GM23338 (cell line): ENCODE results near the gene ABCC1.

ENCODE experiments used
- CREB1 ChIP-seq: fragments of 250-450 bp; sonication (Bioruptor Pico); IDR thresholded peaks from 2 replicates; pipeline ENCODE4 v1.5.0; 2020; ENCODE audit warnings: low read depth, mild to moderate bottlenecking, moderate library complexity
- TF ChIP-seq, protein P1 (sequence below), 2 experiments: fragments of 200-600 bp in 1 of 2; sonication (generic) in 1 of 2; conservative IDR thresholded peaks; 2 replicates each; pipeline versions ENCODE4 v1.5.1 to v1.6.1; 2016 to 2017; ENCODE audit warnings: antibody characterized with exemption in 2 of 2, low read depth in 2 of 2, mild to moderate bottlenecking in 2 of 2, moderate library complexity in 1 of 2

DNA sequence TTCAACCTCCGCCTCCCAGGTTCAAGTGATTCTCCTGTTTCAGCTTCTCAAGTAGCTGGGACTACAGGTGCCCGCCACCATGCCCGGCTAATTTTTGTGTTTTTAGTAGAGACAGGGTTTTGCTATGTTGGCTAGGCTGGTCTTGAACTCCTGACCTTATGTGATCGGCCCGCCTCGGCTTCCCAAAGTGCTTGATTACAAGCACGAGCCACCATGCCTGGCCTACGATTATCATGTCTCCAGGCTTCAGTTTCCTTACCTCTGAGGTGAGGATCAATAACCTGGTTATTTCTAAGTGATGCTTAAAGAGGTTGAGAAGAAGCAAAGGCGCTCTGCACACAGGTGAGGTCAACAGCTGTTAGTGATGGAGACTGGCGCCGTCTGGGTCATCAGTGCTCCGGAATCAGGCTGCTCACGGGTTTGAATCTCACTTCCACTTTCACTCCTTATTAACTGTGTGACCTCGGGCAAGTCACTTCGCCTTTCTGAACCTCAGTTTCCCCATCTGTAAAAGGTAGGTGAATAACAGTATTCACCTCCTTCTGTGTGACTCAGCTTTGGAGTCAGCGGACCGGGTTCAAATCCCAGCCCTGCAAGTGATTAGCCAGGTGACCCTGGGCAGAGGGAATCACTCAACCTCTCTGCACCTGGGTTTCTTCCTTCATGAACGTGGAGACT lies 745 bp upstream of the ABCC1 start:
- TF ChIP-seq, protein P1, sequence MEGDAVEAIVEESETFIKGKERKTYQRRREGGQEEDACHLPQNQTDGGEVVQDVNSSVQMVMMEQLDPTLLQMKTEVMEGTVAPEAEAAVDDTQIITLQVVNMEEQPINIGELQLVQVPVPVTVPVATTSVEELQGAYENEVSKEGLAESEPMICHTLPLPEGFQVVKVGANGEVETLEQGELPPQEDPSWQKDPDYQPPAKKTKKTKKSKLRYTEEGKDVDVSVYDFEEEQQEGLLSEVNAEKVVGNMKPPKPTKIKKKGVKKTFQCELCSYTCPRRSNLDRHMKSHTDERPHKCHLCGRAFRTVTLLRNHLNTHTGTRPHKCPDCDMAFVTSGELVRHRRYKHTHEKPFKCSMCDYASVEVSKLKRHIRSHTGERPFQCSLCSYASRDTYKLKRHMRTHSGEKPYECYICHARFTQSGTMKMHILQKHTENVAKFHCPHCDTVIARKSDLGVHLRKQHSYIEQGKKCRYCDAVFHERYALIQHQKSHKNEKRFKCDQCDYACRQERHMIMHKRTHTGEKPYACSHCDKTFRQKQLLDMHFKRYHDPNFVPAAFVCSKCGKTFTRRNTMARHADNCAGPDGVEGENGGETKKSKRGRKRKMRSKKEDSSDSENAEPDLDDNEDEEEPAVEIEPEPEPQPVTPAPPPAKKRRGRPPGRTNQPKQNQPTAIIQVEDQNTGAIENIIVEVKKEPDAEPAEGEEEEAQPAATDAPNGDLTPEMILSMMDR (conservative IDR thresholded peaks at IDR 0.05; ENCODE audit: low read depth in 2 of 2) = no peak
- TF ChIP-seq CREB1 = no peak
